ENCODE data around the gene STAT1. TPM values are rescaled to one million over a fixed set of nuclear protein-coding genes. Genes with fewer than 3 reads are reported as not detected.

Gene STAT1
- total RNA-seq, 1 donor from 2014 or later = 86.9 TPM

DNA sequence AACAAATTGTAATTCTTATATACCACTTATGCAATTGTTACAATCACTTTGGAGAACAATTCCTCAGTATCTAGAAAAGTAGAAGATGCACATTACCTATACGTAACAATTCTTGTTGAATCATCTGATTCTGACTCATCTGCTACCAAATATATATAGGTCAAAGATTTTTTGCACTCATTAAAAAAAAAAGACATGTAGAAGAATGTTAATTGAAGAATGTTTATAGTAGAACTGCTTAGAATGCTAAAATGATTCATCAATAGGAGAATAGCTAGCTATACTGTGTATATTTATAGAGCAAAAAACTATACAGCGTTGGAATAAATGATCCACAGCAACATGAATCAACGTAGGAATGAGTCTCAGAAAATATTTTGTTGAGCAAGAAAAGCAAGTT, 29.5 kb upstream of the STAT1 start:
- no peak overlapping the region for H3K4me3 ChIP-seq (ENCODE audit: low read depth, low read length)
- TF ChIP-seq, protein P1, sequence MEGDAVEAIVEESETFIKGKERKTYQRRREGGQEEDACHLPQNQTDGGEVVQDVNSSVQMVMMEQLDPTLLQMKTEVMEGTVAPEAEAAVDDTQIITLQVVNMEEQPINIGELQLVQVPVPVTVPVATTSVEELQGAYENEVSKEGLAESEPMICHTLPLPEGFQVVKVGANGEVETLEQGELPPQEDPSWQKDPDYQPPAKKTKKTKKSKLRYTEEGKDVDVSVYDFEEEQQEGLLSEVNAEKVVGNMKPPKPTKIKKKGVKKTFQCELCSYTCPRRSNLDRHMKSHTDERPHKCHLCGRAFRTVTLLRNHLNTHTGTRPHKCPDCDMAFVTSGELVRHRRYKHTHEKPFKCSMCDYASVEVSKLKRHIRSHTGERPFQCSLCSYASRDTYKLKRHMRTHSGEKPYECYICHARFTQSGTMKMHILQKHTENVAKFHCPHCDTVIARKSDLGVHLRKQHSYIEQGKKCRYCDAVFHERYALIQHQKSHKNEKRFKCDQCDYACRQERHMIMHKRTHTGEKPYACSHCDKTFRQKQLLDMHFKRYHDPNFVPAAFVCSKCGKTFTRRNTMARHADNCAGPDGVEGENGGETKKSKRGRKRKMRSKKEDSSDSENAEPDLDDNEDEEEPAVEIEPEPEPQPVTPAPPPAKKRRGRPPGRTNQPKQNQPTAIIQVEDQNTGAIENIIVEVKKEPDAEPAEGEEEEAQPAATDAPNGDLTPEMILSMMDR (conservative IDR thresholded peaks at IDR 0.05; ENCODE audit: low read depth, low read length) = no peak
- DNase-seq (ENCODE audit: low read depth) = no peak

DNA sequence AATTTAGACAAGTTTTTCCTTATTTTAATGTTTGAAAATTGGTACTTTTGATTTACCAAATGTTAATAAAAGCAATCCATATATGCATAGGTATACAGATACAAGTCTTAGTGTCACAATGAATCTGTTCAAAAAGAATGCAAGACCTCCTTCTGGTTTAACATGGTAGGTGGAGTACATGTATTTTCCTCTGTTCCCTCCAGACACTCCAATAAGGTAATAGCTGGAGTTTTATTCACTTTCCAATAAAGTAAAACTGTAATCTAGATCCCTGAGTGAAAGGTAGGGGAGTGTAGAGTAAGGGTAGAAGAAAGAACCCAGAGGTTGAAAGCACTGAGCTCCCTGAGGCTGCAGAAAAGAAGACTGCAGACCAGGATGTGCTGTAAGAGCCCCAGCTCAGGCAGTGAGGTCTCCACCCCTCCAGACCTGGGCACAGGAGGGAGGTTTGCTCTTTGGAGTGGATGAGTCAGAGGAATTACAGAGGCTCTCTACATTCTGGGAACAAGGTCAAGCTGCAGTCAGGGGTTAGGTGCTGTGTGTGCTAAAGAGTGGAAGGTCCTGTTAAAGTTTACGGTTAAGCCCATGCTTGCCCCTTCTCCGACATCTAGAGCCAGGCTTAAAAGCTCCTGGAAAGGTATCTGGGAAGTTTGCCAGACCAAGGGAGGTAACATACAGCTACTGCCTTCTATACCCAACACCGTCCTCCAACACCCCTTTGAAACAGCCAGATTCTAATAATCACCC, 27.6 kb upstream of the STAT1 start:
- TF ChIP-seq, protein P1 (conservative IDR thresholded peaks at IDR 0.05; ENCODE audit: low read depth, low read length) = no peak
- peak; percentile 72 for DNase-seq (ENCODE audit: low read depth)
- H3K4me3 ChIP-seq (ENCODE audit: low read depth, low read length) = peak overlapping the region; percentile 27

DNA sequence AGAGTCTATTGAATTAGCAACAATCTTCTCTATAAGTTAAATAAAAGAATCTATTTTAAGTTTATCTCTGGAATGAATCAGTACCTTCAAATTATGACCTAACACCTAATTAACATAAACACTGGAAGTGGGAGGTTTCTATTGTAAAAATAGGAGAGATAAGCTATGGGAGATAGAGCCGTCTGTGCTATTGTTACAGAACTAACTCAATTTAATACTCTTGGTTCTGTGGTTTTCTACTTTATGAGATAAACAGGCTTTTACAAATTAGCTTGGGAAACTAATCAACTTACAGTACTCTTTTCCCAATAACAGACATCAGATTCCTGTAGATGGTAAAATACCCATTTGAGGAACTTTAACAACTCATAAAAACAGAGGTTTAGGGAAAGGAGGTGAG, 25.6 kb upstream of the STAT1 start:
- no peak overlapping the region for H3K4me3 ChIP-seq (ENCODE audit: low read depth, low read length)
- DNase-seq (ENCODE audit: low read depth) = no peak
- TF ChIP-seq, protein P1 (conservative IDR thresholded peaks at IDR 0.05; ENCODE audit: low read depth, low read length) = no peak

DNA sequence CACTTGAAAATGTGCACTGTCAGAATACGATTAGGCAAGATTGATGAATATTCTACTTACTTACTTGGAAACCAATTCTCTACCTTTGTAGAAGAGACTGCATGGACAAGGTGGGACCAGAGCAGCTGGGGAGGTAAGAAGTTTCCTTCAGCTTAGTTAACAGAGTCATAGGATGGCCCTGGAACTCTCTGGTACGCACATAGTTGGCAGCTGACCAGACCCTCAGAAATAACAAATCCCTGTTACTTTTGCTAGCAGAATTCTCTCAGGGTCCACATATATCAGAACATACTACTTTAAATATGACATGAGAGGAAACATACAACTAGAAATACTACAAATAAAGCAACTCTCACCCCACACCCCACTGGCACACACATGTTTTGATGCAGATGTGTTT, 24.8 kb upstream of the STAT1 start:
- no peak overlapping the region for H3K4me3 ChIP-seq (ENCODE audit: low read depth, low read length)
- TF ChIP-seq, protein P1 (conservative IDR thresholded peaks at IDR 0.05; ENCODE audit: low read depth, low read length) = no peak
- DNase-seq (ENCODE audit: low read depth) = no peak

DNA sequence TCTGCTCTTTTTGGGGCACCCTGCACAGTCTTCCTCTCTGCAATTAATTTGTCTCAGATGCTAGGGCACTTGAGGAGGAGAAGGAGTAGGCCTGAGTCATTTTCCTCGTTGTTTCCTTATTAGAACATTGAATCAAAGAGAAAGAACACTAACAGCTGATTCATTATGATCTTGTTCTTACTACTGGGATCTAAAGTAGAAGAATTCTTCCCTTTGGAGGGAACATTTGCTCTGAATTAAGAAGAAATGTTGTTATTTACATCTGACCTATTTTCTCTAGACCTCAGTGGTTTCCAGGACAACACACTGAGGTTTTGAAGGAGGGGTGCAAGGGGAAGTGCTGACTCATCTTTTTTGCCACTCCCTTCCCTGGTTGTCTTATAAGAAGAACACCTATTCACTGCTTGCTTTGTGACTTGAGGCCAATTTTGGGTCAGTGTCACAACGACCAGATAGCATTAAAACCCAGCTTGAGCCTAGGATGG, 24.3 kb upstream of the STAT1 start:
- no peak for DNase-seq (ENCODE audit: low read depth)

DNA sequence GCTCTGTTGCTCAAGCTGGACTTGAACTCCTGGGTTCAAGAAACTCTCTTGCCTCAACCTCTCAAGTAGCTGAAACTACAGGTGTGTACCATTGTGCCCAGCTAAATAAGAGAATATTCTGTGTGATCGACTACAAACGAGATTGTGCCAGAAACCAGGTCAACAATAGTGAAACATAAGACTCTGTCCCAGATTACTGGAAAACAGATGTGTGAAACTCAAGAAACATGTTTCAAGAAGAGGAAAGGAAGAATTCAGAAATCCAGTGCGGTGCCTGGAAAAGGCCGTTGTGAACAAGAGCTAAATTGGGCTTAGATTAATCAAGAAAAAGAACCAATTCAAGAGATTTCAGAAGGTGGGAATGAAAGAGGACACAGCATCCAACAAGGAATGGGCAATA, 23.4 kb upstream of the STAT1 start:
- no peak overlapping the region for H3K4me3 ChIP-seq (ENCODE audit: low read depth, low read length)
- DNase-seq (ENCODE audit: low read depth) = no peak

More for the DNA sequence above, 24.3 kb upstream of the STAT1 start:
- no peak overlapping the region for H3K4me3 ChIP-seq (ENCODE audit: low read depth, low read length)
- TF ChIP-seq, protein P1 (conservative IDR thresholded peaks at IDR 0.05; ENCODE audit: low read depth, low read length) = no peak

More for the DNA sequence above, 23.4 kb upstream of the STAT1 start:
- TF ChIP-seq, protein P1 (conservative IDR thresholded peaks at IDR 0.05; ENCODE audit: low read depth, low read length) = no peak

Data from epithelial cell of proximal tubule (primary cell).